DMS53 treated with DMSO at 0.1 percent for 48 hours (cell line): ENCODE data around the gene KCNK7.

Experiments used
- DNase-seq: peaks from one replicate; lab custom pipeline; 2025; ENCODE audit not compliant: unreplicated experiment; lab: John Stamatoyannopoulos, UW

Gene KCNK7

GRCh38 chr11:65629579-65629978 lies 34.0 kb upstream of the KCNK7 start:
- no peak for DNase-seq

- DNase-seq, result no peak
Measured at GRCh38 chr11:65627202-65627601, 31.6 kb upstream of the KCNK7 start.

- no peak for DNase-seq
Measured at GRCh38 chr11:65625628-65626342, 30.2 kb upstream of the KCNK7 start.

GRCh38 chr11:65624931-65625627 lies 29.5 kb upstream of the KCNK7 start:
- no peak for DNase-seq

- DNase-seq, result no peak
Measured at GRCh38 chr11:65623852-65624616, 28.4 kb upstream of the KCNK7 start.

- DNase-seq, result no peak
Measured at GRCh38 chr11:65623177-65623576, 27.6 kb upstream of the KCNK7 start.

- no peak for DNase-seq
Measured at GRCh38 chr11:65622011-65622410, 26.4 kb upstream of the KCNK7 start.

- DNase-seq, result no peak
Measured at GRCh38 chr11:65621460-65621859, 25.9 kb upstream of the KCNK7 start.

- DNase-seq, result no peak
Measured at GRCh38 chr11:65620666-65621065, 25.1 kb upstream of the KCNK7 start.

GRCh38 chr11:65619281-65619928 lies 23.8 kb upstream of the KCNK7 start:
- DNase-seq, result no peak

- DNase-seq, result no peak
Measured at GRCh38 chr11:65618763-65619162, 23.2 kb upstream of the KCNK7 start.

GRCh38 chr11:65617990-65618751 lies 22.6 kb upstream of the KCNK7 start:
- no peak for DNase-seq

- no peak for DNase-seq
Measured at GRCh38 chr11:65617136-65617850, 21.7 kb upstream of the KCNK7 start.

GRCh38 chr11:65616575-65617001 lies 21.0 kb upstream of the KCNK7 start:
- no peak for DNase-seq

- DNase-seq, result no peak
Measured at GRCh38 chr11:65615950-65616574, 20.5 kb upstream of the KCNK7 start.

GRCh38 chr11:65615229-65615949 lies 19.8 kb upstream of the KCNK7 start, which contains the start of gene PCNX3:
Gene PCNX3, plus strand, starts transcription at chr11:65615776. Its CDS starts 536 bp downstream, at chr11:65616312.
- peak; percentile 100 for DNase-seq

GRCh38 chr11:65613091-65613928 lies 17.7 kb upstream of the KCNK7 start:
- DNase-seq, result no peak

GRCh38 chr11:65612691-65613090 lies 17.1 kb upstream of the KCNK7 start:
- no peak for DNase-seq
